GM18508 (cell line): Measurements from ENCODE around the gene LRBA.

Source experiments
- ATAC-seq: cut with Tn5 transposase; IDR thresholded peaks from one replicate; pipeline ENCODE4 v1.9.1; 2021; ENCODE audit warnings: moderate number of reproducible peaks; ENCODE audit not compliant: insufficient read depth, unreplicated experiment

Gene LRBA

DNA sequence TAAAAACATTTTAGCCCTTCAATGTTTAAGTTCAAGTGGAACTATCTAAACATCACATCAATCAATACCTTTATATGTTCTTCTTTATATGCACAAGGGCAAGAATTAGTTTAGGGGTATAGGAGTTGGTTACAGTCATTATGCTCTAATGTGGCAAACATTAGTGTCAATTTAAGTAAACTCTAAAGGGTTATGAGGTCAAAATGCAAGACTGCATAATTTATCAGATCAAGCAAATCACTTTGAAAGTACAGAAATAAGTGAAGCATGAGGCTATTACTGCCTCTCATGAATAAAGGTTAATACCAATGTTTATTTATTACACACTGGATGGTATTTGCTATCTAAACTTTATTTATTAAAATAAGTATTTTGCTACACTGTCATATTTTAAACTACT, 373.5 kb downstream of the LRBA start:
- no peak for ATAC-seq

DNA sequence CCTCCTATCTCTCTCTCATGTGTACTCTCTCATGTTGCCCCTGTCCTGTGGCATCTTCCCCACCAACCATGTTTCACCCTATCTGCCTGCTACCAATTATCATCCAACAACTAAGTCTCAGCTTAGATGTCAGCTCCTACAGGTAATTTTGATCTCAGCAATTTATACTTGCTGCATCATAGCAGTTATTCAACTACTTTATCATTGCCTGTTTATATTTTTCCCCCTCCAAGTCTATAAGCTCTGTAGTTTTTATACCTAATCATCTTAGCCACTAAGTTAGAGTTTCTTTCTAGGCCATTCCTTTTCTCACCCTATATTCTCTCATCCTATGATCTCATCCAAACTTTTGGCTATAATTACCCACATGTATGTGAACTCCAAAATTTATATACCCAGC, 382.4 kb downstream of the LRBA start:
- no peak for ATAC-seq

- ATAC-seq: no peak
Measured at GRCh38 chr4:150628073-150628472, 387.0 kb downstream of the LRBA start.

DNA sequence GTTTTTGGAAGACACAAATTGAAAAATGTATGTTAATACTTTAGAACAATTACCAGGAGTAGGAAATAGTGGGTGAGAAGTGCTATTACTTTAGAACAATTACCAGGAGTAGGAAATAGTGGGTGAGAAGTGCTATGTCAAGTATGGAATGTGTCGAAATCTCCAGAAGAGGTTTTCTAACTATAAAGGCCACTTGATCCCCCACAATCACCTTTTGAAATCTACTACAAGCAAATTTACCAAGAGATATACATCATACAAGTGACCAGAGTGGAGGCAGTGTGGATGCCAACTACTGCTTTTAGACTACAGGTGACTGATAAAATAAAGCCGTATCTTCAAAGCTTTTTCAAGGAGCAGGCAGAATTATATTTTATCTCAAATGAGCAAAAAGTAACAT, 390.1 kb downstream of the LRBA start:
- ATAC-seq: no peak

- no peak for ATAC-seq
Measured at GRCh38 chr4:150624055-150624454, 391.0 kb downstream of the LRBA start.

GRCh38 chr4:150619042-150619441, 396.0 kb downstream of the LRBA start:
- ATAC-seq: no peak

DNA sequence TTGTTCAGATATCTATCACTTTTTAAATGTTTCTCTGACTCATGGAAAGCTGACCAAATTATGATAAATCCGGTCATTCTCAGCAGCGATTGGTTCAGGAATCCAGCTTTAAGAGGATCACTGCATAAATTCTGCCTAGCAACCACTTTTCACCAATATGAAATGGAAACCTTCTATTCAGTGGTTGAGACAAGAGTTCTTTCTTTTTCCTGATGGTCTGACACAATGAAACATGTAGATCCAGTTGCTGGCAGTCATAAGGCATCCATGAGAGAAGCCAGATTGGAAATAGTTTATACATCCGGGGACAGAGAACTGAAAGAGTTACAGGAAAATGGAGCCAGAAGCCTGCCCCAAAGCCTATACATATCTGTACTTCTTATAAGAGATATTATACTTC, 406.0 kb downstream of the LRBA start:
- ATAC-seq: no peak

- no peak for ATAC-seq
Measured at GRCh38 chr4:150600812-150601445, 414.2 kb downstream of the LRBA start.

- ATAC-seq: no peak
Measured at GRCh38 chr4:150599547-150599946, 415.5 kb downstream of the LRBA start.

- ATAC-seq: no peak
Measured at GRCh38 chr4:150598909-150599308, 416.2 kb downstream of the LRBA start.

DNA sequence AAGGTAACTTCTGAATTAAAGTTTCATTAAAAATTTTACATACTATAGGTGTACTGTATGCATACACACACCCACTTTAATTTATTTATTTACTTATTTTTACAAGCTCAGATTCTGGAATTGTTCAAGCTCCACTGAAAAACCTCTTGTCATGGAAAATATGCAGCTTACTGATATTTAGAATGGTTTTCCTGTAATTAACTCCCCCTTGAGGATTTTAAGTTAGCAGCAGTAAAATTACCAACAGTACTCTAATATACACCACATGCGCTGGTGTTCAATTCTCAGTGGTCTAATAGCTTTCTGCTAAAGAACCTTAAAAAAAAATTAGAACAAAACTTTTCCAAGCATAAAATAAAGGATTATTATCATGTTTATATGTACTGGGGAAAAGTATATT, 421.1 kb downstream of the LRBA start:
- ATAC-seq: no peak

DNA sequence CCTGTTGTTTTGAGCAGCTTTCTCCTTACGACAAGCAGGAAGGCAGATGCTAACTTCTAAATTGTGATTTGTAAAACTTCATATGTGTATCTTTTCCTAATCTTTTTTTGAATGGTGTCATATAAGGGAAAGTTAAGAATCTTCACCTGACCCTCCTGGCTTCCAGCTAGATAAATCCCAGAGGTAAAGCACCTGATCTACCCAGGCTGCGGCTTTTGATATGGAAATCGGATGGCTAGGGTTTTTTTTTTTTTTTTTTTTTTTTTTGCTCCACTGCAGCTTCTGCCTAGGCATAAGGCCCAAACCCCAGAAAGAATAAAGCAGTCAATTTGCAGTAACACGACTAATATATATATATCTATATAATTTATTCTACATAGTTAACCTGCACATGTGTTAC, 423.2 kb downstream of the LRBA start:
- no peak for ATAC-seq

GRCh38 chr4:150591406-150591805, 423.7 kb downstream of the LRBA start:
- no peak for ATAC-seq

GRCh38 chr4:150590631-150591030, 424.5 kb downstream of the LRBA start:
- ATAC-seq: no peak

- no peak for ATAC-seq
Measured at GRCh38 chr4:150589157-150589556, 425.9 kb downstream of the LRBA start.

DNA sequence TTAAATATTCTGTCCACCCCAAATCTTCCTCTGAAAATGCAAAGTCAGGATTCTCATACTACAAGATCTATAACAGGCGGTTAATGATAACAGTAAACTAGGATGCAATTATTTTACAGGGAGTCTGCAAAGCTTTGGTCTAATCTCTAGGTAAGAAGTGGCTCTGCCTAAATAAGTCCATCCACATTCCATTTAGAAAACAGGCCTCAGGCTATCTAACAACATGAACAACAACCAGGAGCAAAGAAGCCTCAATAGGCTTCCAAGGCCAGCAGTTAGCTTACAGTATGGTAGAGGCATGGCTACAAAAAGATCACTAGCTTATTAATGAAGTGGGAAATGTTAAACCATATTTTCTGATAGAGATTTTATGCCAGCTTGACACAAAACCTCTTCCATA, 426.8 kb downstream of the LRBA start:
- no peak for ATAC-seq

DNA sequence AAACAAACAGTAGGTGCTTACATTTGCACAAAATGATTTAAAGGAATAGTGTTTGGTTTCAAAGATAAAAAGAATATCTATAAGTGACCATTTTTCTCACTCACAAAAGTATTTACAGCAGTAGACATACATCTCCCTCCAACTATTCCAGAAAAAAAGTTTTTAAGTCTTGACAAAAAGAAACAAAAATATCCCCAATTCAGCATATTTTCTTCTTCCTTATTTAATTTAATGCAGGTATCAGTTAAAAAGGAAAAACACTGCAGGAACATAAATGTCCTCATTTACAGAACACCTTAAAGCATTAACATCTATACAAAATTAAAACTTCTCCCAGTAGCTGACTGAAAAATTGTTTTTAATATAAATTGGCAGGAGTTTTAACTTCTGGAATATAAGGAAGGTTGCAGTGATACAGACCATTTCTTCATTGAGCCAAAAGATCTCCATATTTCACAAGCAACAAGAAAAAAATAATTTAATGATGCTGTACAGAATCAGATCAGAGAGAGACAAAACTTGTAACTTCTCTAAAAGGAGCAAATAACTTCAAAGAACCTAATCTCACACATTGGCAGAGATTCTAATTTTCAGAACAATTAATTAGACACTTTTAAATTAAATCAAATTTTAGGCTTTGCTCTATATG, 428.8 kb downstream of the LRBA start:
- ATAC-seq: no peak

DNA sequence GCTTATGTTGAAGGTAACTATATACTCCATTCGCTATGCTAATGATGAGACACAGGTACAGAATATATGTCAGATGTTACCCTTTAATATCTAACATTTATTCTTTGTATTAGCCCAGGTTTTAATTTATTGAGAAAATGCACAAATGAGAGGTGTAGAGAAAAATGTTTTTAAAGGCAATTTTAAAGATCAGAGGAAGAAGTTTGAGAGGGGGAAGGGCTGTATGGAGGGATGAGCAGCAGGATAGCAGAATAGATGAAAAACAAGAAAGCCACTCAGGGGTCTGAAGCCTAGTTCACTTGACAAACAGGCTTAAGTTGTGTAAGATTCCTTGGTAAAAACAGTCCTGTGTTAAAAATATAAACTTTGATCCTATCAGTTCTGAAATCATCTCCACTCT, 429.5 kb downstream of the LRBA start:
- ATAC-seq: no peak

DNA sequence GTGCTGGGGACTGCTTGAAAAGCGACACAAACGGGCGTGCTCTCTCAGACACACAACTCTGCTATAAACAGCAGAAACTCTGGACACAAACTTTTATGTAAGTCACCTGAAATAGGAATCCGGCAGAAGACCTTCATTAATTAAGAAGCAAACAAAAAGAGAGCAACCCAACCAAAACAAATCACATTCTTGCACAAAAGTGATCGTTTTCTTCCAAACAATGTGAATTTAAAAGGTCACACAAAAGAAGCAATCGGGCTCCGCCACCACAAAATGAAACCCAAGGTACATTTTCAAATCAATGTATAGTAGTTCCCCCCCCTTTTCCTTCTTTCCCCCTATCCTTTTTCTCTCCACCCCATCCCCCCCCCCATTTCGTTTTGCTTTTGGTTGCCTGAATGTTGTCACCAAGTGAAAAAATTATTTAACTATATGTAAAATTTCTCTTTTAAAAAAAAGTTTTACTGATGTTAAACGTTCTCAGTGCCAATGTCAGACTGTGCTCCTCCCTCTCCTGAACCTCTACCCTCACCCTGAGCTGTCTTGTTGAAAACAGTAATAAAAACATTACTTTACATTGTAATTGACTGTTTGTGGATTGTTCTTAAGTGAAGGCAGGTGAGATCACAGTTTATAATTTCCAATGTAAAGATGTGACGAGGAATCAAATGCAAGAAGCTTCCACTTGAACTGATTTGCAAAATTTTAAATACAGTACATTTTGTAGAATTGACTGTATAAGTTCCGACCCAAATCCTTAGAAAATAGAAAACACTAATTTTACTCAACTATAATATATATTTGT, 430.8 kb downstream of the LRBA start:
- ATAC-seq: no peak

GRCh38 chr4:150583287-150584110, 431.6 kb downstream of the LRBA start:
- no peak for ATAC-seq

- ATAC-seq: no peak
Measured at GRCh38 chr4:150582873-150583286, 432.2 kb downstream of the LRBA start.
